ENCODE measurements around the gene NOD2. TPM values are rescaled to one million over a fixed set of nuclear protein-coding genes. Genes with fewer than 3 reads are reported as not detected.

The NOD2 gene
- total RNA-seq, 1 experiment from 2014 or later, result not detected

DNA sequence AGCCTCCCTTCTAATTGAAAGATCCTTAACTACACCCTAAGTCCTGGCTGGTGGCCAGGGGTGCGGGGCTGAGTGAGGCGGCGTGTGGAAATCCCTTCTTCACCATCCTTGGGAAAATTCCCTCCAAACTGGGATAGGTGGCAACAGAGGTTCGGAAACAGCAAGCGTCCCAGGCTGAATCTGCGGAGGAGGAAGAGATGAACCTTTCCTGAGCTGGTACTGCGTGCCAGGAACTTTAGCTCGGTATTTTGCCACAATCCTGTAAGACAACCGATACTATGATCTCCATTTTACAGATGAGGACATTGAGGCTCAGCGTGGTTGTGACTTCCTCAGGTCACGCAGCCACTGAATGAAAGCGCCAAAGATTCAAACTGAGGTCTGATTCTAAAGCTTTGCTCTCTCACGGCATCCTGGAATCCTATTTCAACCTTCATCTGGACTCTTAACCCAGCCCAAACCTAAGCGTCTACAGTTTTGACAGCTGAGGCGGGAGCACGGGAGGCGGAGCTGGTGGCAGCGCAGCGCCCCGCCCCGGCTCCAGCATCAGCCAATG is 47.9 kb downstream of the NOD2 start:
- TF ChIP-seq, protein P1, sequence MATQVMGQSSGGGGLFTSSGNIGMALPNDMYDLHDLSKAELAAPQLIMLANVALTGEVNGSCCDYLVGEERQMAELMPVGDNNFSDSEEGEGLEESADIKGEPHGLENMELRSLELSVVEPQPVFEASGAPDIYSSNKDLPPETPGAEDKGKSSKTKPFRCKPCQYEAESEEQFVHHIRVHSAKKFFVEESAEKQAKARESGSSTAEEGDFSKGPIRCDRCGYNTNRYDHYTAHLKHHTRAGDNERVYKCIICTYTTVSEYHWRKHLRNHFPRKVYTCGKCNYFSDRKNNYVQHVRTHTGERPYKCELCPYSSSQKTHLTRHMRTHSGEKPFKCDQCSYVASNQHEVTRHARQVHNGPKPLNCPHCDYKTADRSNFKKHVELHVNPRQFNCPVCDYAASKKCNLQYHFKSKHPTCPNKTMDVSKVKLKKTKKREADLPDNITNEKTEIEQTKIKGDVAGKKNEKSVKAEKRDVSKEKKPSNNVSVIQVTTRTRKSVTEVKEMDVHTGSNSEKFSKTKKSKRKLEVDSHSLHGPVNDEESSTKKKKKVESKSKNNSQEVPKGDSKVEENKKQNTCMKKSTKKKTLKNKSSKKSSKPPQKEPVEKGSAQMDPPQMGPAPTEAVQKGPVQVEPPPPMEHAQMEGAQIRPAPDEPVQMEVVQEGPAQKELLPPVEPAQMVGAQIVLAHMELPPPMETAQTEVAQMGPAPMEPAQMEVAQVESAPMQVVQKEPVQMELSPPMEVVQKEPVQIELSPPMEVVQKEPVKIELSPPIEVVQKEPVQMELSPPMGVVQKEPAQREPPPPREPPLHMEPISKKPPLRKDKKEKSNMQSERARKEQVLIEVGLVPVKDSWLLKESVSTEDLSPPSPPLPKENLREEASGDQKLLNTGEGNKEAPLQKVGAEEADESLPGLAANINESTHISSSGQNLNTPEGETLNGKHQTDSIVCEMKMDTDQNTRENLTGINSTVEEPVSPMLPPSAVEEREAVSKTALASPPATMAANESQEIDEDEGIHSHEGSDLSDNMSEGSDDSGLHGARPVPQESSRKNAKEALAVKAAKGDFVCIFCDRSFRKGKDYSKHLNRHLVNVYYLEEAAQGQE (IDR thresholded peaks at IDR 0.05; ENCODE audit: insufficient read depth in 1 of 2, low read depth in 2 of 2, low read length in 1 of 2), result no peak
- TF ChIP-seq TCF7L2 (IDR thresholded peaks at IDR 0.05; ENCODE audit: low read depth, low read length) (no peak), SIN3A (IDR thresholded peaks at IDR 0.05; ENCODE audit: borderline replicate concordance, insufficient read depth, low read depth, low read length) (0 out of 2 replicates have a peak, but pooled peaks have one; percentile 49), POLR2AphosphoS5 (IDR thresholded peaks at IDR 0.05; ENCODE audit: low read depth, low read length) (no peak)
- TF ChIP-seq, protein P2, sequence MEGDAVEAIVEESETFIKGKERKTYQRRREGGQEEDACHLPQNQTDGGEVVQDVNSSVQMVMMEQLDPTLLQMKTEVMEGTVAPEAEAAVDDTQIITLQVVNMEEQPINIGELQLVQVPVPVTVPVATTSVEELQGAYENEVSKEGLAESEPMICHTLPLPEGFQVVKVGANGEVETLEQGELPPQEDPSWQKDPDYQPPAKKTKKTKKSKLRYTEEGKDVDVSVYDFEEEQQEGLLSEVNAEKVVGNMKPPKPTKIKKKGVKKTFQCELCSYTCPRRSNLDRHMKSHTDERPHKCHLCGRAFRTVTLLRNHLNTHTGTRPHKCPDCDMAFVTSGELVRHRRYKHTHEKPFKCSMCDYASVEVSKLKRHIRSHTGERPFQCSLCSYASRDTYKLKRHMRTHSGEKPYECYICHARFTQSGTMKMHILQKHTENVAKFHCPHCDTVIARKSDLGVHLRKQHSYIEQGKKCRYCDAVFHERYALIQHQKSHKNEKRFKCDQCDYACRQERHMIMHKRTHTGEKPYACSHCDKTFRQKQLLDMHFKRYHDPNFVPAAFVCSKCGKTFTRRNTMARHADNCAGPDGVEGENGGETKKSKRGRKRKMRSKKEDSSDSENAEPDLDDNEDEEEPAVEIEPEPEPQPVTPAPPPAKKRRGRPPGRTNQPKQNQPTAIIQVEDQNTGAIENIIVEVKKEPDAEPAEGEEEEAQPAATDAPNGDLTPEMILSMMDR (IDR thresholded peaks at IDR 0.05), result no peak
- Histone ChIP-seq H3K9me3 (ENCODE audit: control insufficient read depth, insufficient read depth, low read depth, low read length) (no peaks in the 10 kb centered on the region), H3K36me3 (ENCODE audit: control insufficient read depth, insufficient read depth, low read length) (no peaks in the 10 kb centered on the region), H3K4me1 (ENCODE audit: control insufficient read depth, insufficient read depth, low read length) (no peaks in the 10 kb centered on the region), H3K27me3 (ENCODE audit: control insufficient read depth, insufficient read depth, low read length) (no peaks in the 10 kb centered on the region), H3K27ac (ENCODE audit: low read length) (no peak overlapping the region), H3K4me3 (ENCODE audit: low read depth in 2 of 2, low read length in 2 of 2) (peak overlapping the region; percentile 65 to 78)
- ATAC-seq, result no peak
- in situ Hi-C loops (cut with HindIII; ENCODE audit: low pct_unique_long_range_greater_than_20kb, low sequenced_read_pairs) (no loop called here), intact Hi-C loops (cut with micrococcal nuclease; ENCODE audit: unreplicated experiment) (no loop called here)
- CTCF ChIA-PET, result interaction anchor here (1.0 kb wide), 1 partner anchor 65 kb away, joined by 8 read pairs; no protein-coding TSS in a partner anchor
- POLR2A ChIA-PET, result no interaction called here
- DNase-seq (ENCODE audit: low read depth, low spot score), result no peak
- BruUV-seq (replicated peaks), result no TSS peak

DNA sequence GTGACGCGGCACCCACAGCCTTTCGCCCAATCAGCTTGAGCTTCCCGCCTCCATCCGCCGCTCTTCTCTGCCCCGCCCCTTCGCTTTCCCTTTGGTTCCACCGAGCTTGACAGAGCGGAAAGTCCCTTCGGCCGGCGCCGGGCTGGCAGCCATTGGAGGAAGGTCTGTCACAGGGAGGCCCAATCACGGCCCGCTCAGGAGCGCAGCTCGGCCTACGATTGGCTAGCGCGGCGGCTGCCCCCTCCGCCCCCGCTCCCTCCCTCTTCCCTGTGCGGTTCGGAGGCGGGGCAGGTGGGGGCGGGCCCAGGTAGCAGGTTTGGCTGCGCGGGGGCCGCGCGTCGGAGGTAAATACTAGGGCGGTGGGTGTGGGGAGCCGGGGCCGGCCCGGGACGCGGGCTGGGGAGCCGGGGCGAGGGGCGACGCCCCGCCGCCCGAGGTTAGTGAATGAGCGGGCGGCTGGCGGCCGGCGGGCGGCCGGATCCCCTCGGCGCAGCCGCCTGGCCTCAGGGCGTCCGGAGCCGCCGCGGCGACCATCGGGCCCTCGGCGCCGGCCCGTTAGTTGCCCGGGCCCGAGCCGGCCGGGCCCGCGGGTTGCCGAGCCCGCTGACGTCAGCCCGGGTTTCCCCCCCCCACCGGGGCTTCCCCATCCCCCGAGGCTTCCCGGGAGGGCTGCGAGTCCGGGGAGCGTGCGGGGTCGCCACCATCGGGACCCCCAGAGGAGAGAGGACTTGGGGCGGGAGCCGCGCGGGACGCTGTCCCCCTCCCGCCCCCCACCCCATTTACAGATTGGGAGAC is 48.6 kb downstream of the NOD2 start, which contains the start of gene CYLD:
CYLD (plus strand) TSS at position 306 of the 795 bp plus-strand sequence. CDS start 7,613 bp downstream, outside the sequence.
- intact Hi-C loops (cut with micrococcal nuclease; ENCODE audit: unreplicated experiment) (no loop called here), in situ Hi-C loops (cut with HindIII; ENCODE audit: low pct_unique_long_range_greater_than_20kb, low sequenced_read_pairs) (no loop called here)
- no peaks in the 10 kb centered on the region for H3K4me1 ChIP-seq (ENCODE audit: control insufficient read depth, insufficient read depth, low read length)
- H3K4me3 ChIP-seq (ENCODE audit: low read depth in 2 of 2, low read length in 2 of 2), result peak within 1 kb of the TSS; percentile 65 to 78
- ATAC-seq (peak; percentile 98), DNase-seq (ENCODE audit: low read depth, low spot score) (peak; percentile 80)
- no peaks in the 10 kb centered on the region for H3K27me3 ChIP-seq (ENCODE audit: control insufficient read depth, insufficient read depth, low read length)
- H3K27ac ChIP-seq (ENCODE audit: low read length), result peak within 1 kb of the TSS; percentile 29; the same call in 1 of the 2 replicates
- POLR2A ChIA-PET, result no interaction called here
- no peaks in the 10 kb centered on the region for H3K36me3 ChIP-seq (ENCODE audit: control insufficient read depth, insufficient read depth, low read length)
- no TSS peak for BruUV-seq (replicated peaks)
- CTCF ChIA-PET, result interaction anchor here (1.0 kb wide), 1 partner anchor 65 kb away, joined by 8 read pairs; no protein-coding TSS in a partner anchor
- H3K9me3 ChIP-seq (ENCODE audit: control insufficient read depth, insufficient read depth, low read depth, low read length), result no peaks in the 10 kb centered on the region
- TF ChIP-seq, protein P2 (IDR thresholded peaks at IDR 0.05), result no peak
- TF ChIP-seq, protein P1 (IDR thresholded peaks at IDR 0.05; ENCODE audit: insufficient read depth in 1 of 2, low read depth in 2 of 2, low read length in 1 of 2), result no peak
- TF ChIP-seq TCF7L2 (IDR thresholded peaks at IDR 0.05; ENCODE audit: low read depth, low read length), result no peak
- no peak for TF ChIP-seq POLR2AphosphoS5 (IDR thresholded peaks at IDR 0.05; ENCODE audit: low read depth, low read length)
- no peak; the same call in 1 of the 2 replicates for TF ChIP-seq SIN3A (IDR thresholded peaks at IDR 0.05; ENCODE audit: borderline replicate concordance, insufficient read depth, low read depth, low read length)

Measured in Panc1 (cell line).